Measurements from ENCODE around the gene ASTN2. TPM values are rescaled to one million over a fixed set of nuclear protein-coding genes. Genes with fewer than 3 reads are reported as not detected.

Gene ASTN2
- total and polyA plus RNA-seq, 9 of the 15 experiments (the other 6 are each of a cell fraction or from before 2014, with no cell fraction given): 0.56 to 3.5 (median 1.9) TPM

DNA sequence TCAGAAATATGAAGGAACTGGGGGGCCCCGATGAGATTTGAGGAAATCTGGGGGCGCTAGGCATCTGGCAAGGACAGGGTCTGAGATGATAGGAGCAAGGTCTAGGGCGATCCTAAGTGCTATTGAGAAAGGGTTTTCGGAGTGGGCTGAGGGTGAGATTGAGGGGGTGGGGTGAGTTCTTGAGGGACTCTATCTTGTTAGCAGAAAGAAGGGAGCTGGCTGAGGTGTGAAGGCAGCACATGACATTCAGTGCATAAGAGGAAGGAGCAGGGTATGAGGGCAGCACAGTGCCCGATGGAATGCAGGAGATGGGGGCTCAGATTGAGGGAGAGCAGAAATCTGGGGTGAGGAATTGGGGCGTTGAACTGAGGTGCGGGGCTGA lies 727.1 kb downstream of the ASTN2 start:
- ChIA-PET CTCF (ENCODE audit: low intra/inter-chr PET ratio) (no interaction called here), POLR2A (interaction anchor here (0.5 to 1.0 kb wide), 2 partner anchors 11 to 19 kb away, joined by 3 to 4 read pairs; no protein-coding TSS in a partner anchor)
- Histone ChIP-seq H3K27ac (ENCODE audit: extremely low read depth, low read depth, low read length) (no peak overlapping the region), H3K4me2 (ENCODE audit: insufficient read depth, low read length) (peak overlapping the region; percentile 86), H3K79me2 (ENCODE audit: control insufficient read depth, insufficient read depth, low read length) (peaks cover 9% of the 10 kb centered on the region; the same call in 2 of the 3 replicates), H4K20me1 (replicated peaks; ENCODE audit: control insufficient read depth, insufficient read depth, low read length) (no peaks in the 10 kb centered on the region), H3K9me3 (replicated peaks; ENCODE audit: control insufficient read depth, insufficient read depth, low read depth, low read length) (no peaks in the 10 kb centered on the region), H2AFZ (ENCODE audit: low read depth, low read length) (peak overlapping the region; percentile 41; the same call in 1 of the 2 replicates), H3K36me3 (ENCODE audit: control insufficient read depth, insufficient read depth, low read length) (no peaks in the 10 kb centered on the region), H3K9me1 (ENCODE audit: control insufficient read depth, insufficient read depth, low read length) (no peaks in the 10 kb centered on the region), H3K9ac (ENCODE audit: insufficient read depth in 1 of 2, low read depth in 2 of 2, low read length in 2 of 2) (peak overlapping the region in 1 of 2 experiments; percentile 73; a peak in 1 of 4 replicates), H3K27me3 (ENCODE audit: control insufficient read depth in 2 of 2, insufficient read depth in 2 of 2, low read length in 2 of 2) (no peaks in the 10 kb centered on the region), H3K4me3 (peak overlapping the region; percentile 58), H3K4me1 (replicated peaks in 1 of 2; ENCODE audit: control insufficient read depth in 2 of 2, insufficient read depth in 2 of 2, low read length in 2 of 2) (peaks cover 16 to 30% of the 10 kb centered on the region in 2 experiments; a peak in 4 of 5 replicates)
- peak in 3 of 4 experiments; percentile 11 to 26 (median 20) for DNase-seq (ENCODE audit: extremely low read depth in 1 of 4, low spot score in 3 of 4)
- intact Hi-C loops (cut with micrococcal nuclease): no loop called here
- no peak for FAIRE-seq
- 6% methylated on average over 7 of the region's 7 CpGs for WGBS (ENCODE audit: insufficient coverage, low coverage, missing lambda C conversion rate)
- ATAC-seq: peak; percentile 4; the same call in 2 of the 3 replicates
- TF ChIP-seq KDM1A (IDR thresholded peaks at IDR 0.05) (peak; percentile 48 to 50; a peak in 1 of 4 replicates), L3MBTL2 (IDR thresholded peaks at IDR 0.05) (peak; percentile 63), KLF6 (CRISPR knock-in tag; IDR thresholded peaks at IDR 0.05; ENCODE audit: borderline replicate concordance) (no peak), ELF2 (CRISPR knock-in tag; IDR thresholded peaks at IDR 0.05) (no peak), HCFC1 (IDR thresholded peaks at IDR 0.05; ENCODE audit: low read depth, low read length) (no peak)
- in situ Hi-C loops (cut with MboI): no loop called here
- no TSS peak for BruUV-seq (replicated peaks)

All from K562 (cell line).